GM11168 (cell line): ENCODE data around the gene ALDH7A1.

ENCODE experiments used
- in situ Hi-C: fragments of 300-500 bp; cut with MboI; formaldehyde crosslinking; loops from one replicate; pipeline ENCODE4 v1.12.0; 2022; ENCODE audit warnings: low sequenced_read_pairs; ENCODE audit not compliant: unreplicated experiment

The ALDH7A1 gene

DNA sequence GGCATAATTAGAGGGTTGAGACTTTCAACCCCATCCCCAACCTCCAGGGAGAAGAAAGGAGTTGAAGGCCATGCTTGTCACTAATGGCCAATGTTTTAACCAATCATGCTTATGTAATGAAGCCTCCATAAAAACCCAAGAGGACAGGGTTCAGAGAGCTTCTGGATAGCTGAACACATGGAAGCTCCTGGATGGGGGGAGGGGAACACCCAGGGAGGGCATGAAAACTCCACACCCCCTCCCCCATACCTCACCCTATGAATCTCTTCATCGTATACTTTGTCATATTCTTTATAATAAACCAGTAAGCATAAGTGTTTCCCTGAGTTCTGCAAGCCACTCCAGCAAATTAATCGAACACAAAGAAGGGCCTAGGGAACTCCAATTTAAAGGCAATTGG lies 81.7 kb downstream of the ALDH7A1 start:
- in situ Hi-C loops, result no loop called here

DNA sequence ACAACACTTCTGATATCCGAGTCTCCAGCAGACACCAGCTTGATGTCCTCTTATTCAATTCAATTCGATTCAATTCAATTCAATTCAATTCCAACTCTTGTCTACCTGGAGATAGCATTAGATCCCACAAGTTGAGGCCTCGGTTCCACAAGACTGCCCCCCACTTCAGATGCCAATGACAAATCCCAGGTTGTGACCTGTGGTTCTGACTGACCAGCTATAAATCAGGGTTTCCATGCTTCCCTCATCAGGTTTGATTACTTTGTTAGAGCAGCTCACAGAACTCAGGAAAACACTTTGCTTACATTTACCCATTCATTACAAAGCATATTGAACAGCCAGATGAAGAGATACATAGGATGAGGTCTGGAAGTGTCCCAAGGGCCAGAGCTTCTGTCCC lies 82.6 kb downstream of the ALDH7A1 start:
- in situ Hi-C loops, result no loop called here

- in situ Hi-C loops, result no loop called here
Observed at GRCh38 chr5:126511961-126512360, 83.1 kb downstream of the ALDH7A1 start.

- in situ Hi-C loops, result no loop called here
Observed at GRCh38 chr5:126509339-126509738, 85.7 kb downstream of the ALDH7A1 start.

DNA sequence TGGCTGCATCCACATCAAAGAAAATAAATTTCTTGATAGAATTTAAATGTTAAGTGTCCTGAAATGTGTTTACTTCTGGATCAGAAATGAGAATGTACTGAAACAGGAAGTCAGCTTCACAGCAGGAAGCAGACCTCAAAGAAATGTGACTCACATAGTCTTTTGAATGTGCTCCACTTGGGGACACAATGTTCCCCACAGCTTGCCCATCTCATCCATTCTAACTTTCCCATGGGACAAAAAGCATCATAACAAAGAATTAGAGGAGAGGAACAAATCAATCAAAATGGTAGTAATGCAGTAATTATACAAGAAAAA lies 86.1 kb downstream of the ALDH7A1 start:
- in situ Hi-C loops, result no loop called here

- in situ Hi-C loops, result no loop called here
Observed at GRCh38 chr5:126508251-126508961, 86.6 kb downstream of the ALDH7A1 start.

- in situ Hi-C loops, result no loop called here
Observed at GRCh38 chr5:126506079-126506478, 88.9 kb downstream of the ALDH7A1 start.

- in situ Hi-C loops, result no loop called here
Observed at GRCh38 chr5:126503602-126504104, 91.4 kb downstream of the ALDH7A1 start.

DNA sequence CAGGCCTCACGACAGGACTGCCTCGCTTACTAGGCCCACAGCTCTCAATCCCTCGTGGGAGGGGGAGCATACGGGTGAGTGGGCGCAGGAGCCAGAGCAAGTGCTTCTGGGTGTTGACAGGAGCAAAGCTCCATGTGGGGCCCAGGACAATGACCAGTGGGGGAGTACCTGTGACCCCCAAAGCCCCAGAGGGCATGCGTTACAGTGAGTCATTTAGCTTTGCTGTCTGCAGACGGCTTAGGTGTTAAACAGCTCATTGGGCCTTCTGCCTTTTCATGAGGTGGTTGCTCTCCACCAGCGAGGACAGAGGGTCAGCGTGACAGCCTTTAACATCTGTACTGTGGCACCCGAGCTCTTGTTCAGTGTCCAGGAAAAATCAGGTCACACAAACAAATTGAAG lies 93.6 kb downstream of the ALDH7A1 start:
- in situ Hi-C loops, result no loop called here

GRCh38 chr5:126499853-126500342 lies 95.1 kb downstream of the ALDH7A1 start:
- in situ Hi-C loops, result no loop called here

DNA sequence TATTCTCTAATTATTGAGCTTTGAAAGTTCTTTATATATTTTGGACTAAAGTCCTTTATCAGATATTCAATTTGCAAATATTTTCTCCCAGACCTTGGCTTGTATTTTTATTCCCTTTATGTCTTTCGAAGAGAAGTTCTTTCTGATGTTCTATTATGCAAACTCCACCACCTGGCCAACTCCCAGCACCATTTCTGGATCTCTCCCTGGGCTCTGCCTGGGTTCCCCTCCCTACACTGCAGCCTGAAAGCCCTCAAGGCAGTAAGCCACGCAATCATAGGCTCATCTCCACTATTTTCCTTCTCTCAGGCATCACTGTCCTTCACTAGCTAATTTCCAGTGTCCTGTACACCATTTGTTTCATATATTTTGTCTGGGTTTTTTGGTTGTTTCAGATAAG lies 95.7 kb downstream of the ALDH7A1 start:
- in situ Hi-C loops, result no loop called here

- in situ Hi-C loops, result no loop called here
Observed at GRCh38 chr5:126497506-126497905, 97.5 kb downstream of the ALDH7A1 start.

GRCh38 chr5:126494393-126494792 lies 100.6 kb downstream of the ALDH7A1 start:
- in situ Hi-C loops, result no loop called here

DNA sequence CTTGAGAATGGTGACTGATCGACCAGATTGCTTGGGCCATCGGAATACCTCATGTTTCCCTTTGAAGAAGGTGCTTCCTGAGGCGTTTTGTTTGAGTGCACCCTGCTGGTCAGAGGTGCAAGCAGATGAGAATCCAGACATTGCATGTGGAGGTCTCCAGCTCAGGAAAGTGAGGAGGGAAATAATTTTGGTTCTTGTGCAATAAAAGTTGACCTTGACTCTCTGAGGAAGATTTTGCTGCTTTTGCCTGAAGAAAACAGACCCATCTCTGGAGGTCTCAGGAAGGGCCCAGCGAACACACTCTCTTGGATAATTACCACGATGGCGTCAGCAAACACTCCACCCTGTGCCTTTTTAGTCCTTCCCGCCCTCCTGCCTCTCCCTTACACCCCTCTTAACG lies 102.1 kb downstream of the ALDH7A1 start:
- in situ Hi-C loops, result no loop called here

- in situ Hi-C loops, result no loop called here
Observed at GRCh38 chr5:126490167-126490940, 104.7 kb downstream of the ALDH7A1 start.

- in situ Hi-C loops, result no loop called here
Observed at GRCh38 chr5:126488443-126489065, 106.5 kb downstream of the ALDH7A1 start.

DNA sequence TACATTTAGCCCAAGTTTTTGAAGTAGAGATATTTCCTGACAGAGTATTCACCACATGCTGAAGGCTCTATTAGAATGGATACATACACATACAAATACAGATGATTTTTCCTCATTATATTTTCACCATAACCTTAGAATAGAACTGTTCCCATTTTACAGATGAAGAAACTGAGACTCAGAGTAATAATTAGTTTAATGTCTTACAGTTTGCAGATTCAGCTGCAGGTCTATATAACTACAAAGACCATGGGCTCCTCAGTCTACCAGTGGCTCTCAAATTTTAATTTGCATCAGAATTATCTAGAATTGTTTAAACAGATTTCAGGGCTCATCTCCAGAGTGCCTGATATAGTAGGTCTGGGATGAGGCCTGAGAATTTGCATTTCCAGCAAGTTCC lies 107.4 kb downstream of the ALDH7A1 start:
- in situ Hi-C loops, result no loop called here

DNA sequence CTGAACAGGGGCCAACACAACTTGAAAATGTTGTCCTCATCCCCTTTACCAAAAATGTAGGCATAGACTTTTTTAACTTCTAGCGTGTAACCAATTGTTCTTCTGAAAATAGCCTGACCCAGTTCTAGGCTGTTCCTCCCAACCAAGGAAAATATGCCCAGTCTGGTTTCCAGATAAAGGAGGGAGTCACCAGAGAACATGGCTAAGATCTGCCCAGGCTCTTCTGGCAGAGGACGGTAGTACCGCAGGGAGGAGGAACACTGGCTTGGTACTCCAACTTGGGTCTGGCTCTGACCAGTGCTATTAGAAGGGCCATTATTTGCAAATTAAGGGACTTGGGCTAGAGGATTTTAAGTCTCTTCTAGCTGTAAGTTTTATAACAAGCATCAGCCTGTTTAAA lies 108.7 kb downstream of the ALDH7A1 start:
- in situ Hi-C loops, result no loop called here

DNA sequence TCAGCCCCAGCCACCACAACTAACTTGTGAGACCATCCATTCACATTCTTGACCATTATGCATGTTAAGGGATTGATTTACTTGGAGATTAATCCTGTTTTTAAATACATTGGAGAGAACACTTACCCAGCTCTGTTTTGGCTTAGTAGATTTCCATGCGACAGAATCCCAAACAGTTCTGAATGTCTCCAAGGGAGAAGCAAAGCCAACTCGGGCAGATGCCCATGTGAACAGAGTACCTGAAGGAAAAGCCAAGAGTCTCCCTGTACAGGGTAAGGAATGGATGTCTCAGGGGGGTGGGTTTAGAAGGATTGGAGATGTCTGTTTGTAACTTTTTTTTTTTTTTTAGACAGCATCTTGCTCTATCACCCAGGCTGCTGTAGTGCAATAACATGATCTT lies 110.8 kb downstream of the ALDH7A1 start:
- in situ Hi-C loops, result no loop called here

DNA sequence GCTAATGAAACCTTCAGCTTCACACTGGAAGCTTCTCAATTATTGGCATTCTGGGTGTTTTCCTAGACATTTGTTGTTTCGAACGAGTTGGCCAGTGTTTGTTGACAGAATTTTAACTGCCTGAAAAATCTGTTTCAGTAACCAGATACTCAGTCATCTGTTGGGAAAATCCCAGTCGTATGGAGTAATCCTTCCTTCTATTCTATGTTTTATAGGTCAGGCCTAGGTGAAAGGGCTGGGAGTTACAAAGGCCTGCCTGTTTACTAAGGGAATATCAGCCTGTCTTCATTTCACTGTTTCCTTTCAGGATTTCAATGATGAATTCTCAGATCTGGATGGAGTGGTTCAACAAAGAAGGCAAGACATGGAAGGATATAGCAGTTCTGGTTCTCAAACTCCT lies 111.9 kb downstream of the ALDH7A1 start:
- in situ Hi-C loops, result no loop called here

DNA sequence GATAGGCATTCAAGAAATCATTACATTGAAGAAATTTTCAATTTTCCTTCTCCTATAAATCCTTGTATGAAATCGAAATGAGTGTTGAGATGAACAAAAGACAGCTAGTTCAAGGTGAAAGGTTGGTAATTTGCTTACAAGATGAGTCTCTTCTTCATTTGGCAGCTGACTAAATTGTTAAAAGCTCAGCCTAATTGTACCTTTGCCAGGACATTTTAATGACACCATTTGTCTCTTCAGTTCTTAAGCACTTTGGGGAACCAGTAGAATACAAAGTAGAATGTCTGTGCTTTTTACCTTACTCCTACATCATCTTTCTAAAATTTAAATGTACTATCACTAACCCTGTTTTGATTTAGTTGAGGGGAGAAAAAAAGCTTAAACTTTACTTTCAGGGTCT lies 112.4 kb downstream of the ALDH7A1 start:
- in situ Hi-C loops, result no loop called here
